KG1 (cell line): ENCODE measurements around the gene HACD3.
A peak's percentile ranks its signal among the peaks of the same experiment; 100 is the strongest.

ENCODE experiments used
- DNase-seq: peaks from one replicate; lab custom pipeline; 2025; lab: John Stamatoyannopoulos, UW

HACD3 gene

GRCh38 chr15:65530318-65531111, at the start of gene HACD3:
Gene HACD3 (plus strand): TSS chr15:65530463. CDS start chr15:65530632, 169 bp downstream.
- DNase-seq = peak; percentile 79

- no peak for DNase-seq
Measured at GRCh38 chr15:65484876-65485275, 45.4 kb upstream of the HACD3 start.

- DNase-seq = no peak
Measured at GRCh38 chr15:65494076-65494475, 36.2 kb upstream of the HACD3 start.

GRCh38 chr15:65509321-65509720, 20.9 kb upstream of the HACD3 start:
- DNase-seq = no peak

- no peak for DNase-seq
Measured at GRCh38 chr15:65512189-65512588, 18.1 kb upstream of the HACD3 start.

- DNase-seq = no peak
Measured at GRCh38 chr15:65512807-65513416, 17.4 kb upstream of the HACD3 start.

- DNase-seq = peak; percentile 75
Measured at GRCh38 chr15:65516997-65517865, 13.0 kb upstream of the HACD3 start, which contains the start of gene DPP8. Gene DPP8 (minus strand): TSS chr15:65517689. CDS start chr15:65512553, 5,136 bp downstream.

GRCh38 chr15:65517866-65518207, 12.4 kb upstream of the HACD3 start:
- no peak for DNase-seq

- DNase-seq = no peak
Measured at GRCh38 chr15:65518633-65519285, 11.5 kb upstream of the HACD3 start.

GRCh38 chr15:65521350-65521749, 8.9 kb upstream of the HACD3 start:
- no peak for DNase-seq

GRCh38 chr15:65524226-65524625, 6.0 kb upstream of the HACD3 start:
- DNase-seq = no peak

- DNase-seq = no peak
Measured at GRCh38 chr15:65525622-65526021, 4.6 kb upstream of the HACD3 start.

GRCh38 chr15:65528461-65529060, 1.7 kb upstream of the HACD3 start:
- DNase-seq = no peak

- DNase-seq = no peak
Measured at GRCh38 chr15:65529762-65530317, 423 bp upstream of the HACD3 start.

GRCh38 chr15:65532738-65533051, 2.4 kb downstream of the HACD3 start:
- DNase-seq = no peak

- DNase-seq = no peak
Measured at GRCh38 chr15:65533057-65533756, 2.9 kb downstream of the HACD3 start.

- no peak for DNase-seq
Measured at GRCh38 chr15:65535192-65535591, 4.9 kb downstream of the HACD3 start.

- no peak for DNase-seq
Measured at GRCh38 chr15:65540314-65540713, 10.1 kb downstream of the HACD3 start.

- DNase-seq = no peak
Measured at GRCh38 chr15:65541231-65541820, 11.1 kb downstream of the HACD3 start.

- no peak for DNase-seq
Measured at GRCh38 chr15:65547841-65548240, 17.6 kb downstream of the HACD3 start.
